Measurements from ENCODE around the gene KHK. TPM values are rescaled to one million over a fixed set of nuclear protein-coding genes. Genes with fewer than 3 reads are reported as not detected.

KHK gene
- total and polyA plus RNA-seq, 9 of the 15 experiments (the other 6 are each of a cell fraction or from before 2014, with no cell fraction given): 1.5 to 10.7 (median 5.2) TPM

- no peak for TF ChIP-seq TSHZ1 (CRISPR knock-in tag; IDR thresholded peaks at IDR 0.05)
- no peak for TF ChIP-seq RBM22 (IDR thresholded peaks at IDR 0.05; ENCODE audit: low read depth, low read length, poor library complexity, severe bottlenecking)
- TF ChIP-seq NCOR1 (IDR thresholded peaks at IDR 0.05): no peak
- no peak for TF ChIP-seq SP1 (CRISPR knock-in tag; IDR thresholded peaks at IDR 0.05)
- no peak for TF ChIP-seq POLR3A (IDR thresholded peaks at IDR 0.05; ENCODE audit: borderline replicate concordance, extremely low read depth, insufficient read depth, insufficient read length)
- TF ChIP-seq FOSL1 (tag; conservative IDR thresholded peaks at IDR 0.05): no peak
- no peak for TF ChIP-seq FOXK1 (CRISPR knock-in tag; IDR thresholded peaks at IDR 0.05; ENCODE audit: borderline replicate concordance)
- TF ChIP-seq NELFE (IDR thresholded peaks at IDR 0.05; ENCODE audit: insufficient read depth, insufficient read length): no peak
- TF ChIP-seq MBD2 (IDR thresholded peaks at IDR 0.05; ENCODE audit: borderline replicate concordance, low read depth): peak; percentile 26; the same call in 1 of the 2 replicates
- no peak for TF ChIP-seq SNRNP70 (optimal IDR thresholded peaks at IDR 0.05; ENCODE audit: low read depth, low read length)
- no peak for TF ChIP-seq MEF2A (IDR thresholded peaks at IDR 0.05; ENCODE audit: control insufficient read depth, low read depth, low read length)
- no peak for TF ChIP-seq ZEB2 (IDR thresholded peaks at IDR 0.05)
- no peak for TF ChIP-seq RCOR1 (IDR thresholded peaks at IDR 0.05; ENCODE audit: borderline replicate concordance in 1 of 2, low read depth in 2 of 2, low read length in 2 of 2)
- TF ChIP-seq MCM7 (IDR thresholded peaks at IDR 0.05): no peak
- TF ChIP-seq NKRF (IDR thresholded peaks at IDR 0.05; ENCODE audit: borderline replicate concordance): no peak
- TF ChIP-seq RBM34 (IDR thresholded peaks at IDR 0.05; ENCODE audit: borderline replicate concordance, insufficient read depth, low read length): no peak
- no peak for TF ChIP-seq TRIM25 (IDR thresholded peaks at IDR 0.05; ENCODE audit: borderline replicate concordance)
- TF ChIP-seq ATF7 (IDR thresholded peaks at IDR 0.05): 0 out of 2 replicates have a peak, but pooled peaks have one; percentile 18
- TF ChIP-seq ESRRA (IDR thresholded peaks at IDR 0.05; ENCODE audit: borderline replicate concordance, low read depth): no peak
Observed at GRCh38 chr2:27095745-27096651, 9.4 kb downstream of the KHK start (continued).
